ENCODE measurements around the gene CXCL3.

DNA sequence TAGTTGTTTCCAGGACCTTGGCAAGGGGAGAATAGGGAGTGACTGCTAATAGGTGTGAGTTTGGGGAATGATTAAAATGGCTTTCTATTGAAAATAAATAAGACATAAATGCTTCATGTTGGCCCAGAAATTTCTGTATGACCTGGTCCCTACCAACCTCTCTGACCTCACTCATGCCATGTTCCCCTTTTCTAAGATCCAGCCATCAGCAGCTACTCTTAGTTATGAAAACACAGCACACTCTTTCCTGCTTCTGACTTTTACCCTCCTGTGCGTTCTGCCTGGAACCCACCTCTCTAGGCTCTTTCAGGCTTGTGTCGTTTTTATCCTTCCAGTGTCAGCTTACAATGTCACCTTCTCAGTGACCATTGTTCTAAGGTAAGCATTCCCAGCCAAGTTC lies 25.2 kb downstream of the CXCL3 start:
- TF ChIP-seq SUZ12 (IDR thresholded peaks at IDR 0.05; ENCODE audit: extremely low read depth, insufficient read depth, insufficient read length) = no peak
- no peak for TF ChIP-seq YY1 (IDR thresholded peaks at IDR 0.05; ENCODE audit: insufficient read depth, insufficient read length)

Data from NT2/D1 (cell line).